ENCODE data around the gene MCRIP1.

DNA sequence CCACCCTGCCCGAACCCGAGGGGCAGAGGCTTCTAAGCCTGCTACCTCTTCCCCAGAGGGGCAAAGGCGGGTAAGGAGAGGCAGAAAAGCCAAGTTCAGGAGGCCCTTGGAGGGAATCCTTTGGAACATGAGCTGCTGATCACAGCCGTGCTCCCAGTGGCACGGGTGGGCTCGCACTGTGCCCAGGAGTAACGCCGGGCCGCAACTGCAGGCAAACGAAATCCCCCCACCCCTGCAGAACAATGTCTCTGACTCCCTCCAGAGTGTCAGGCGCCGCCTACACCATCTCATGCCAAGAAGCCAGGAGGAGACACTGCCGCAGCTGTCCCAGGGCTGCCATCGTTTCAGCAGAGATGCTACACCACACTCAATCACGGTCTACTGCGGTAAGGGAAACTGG, 18.3 kb upstream of the MCRIP1 start:
- TF ChIP-seq BCL11A (IDR thresholded peaks at IDR 0.05; ENCODE audit: low read depth, low read length) (no peak), POLR2A (IDR thresholded peaks at IDR 0.05; ENCODE audit: low read depth, low read length) (peak; percentile 43; the same call in 1 of the 2 replicates), CHD2 (IDR thresholded peaks at IDR 0.05; ENCODE audit: borderline replicate concordance, low read depth, low read length) (no peak), NFIC (IDR thresholded peaks at IDR 0.05; ENCODE audit: low read depth, low read length) (no peak), ZBED1 (IDR thresholded peaks at IDR 0.05; ENCODE audit: borderline replicate concordance) (no peak), ZNF207 (IDR thresholded peaks at IDR 0.05; ENCODE audit: borderline replicate concordance) (no peak), POLR2AphosphoS5 (IDR thresholded peaks at IDR 0.05; ENCODE audit: low read length) (no peak)
- TF ChIP-seq, protein P1, sequence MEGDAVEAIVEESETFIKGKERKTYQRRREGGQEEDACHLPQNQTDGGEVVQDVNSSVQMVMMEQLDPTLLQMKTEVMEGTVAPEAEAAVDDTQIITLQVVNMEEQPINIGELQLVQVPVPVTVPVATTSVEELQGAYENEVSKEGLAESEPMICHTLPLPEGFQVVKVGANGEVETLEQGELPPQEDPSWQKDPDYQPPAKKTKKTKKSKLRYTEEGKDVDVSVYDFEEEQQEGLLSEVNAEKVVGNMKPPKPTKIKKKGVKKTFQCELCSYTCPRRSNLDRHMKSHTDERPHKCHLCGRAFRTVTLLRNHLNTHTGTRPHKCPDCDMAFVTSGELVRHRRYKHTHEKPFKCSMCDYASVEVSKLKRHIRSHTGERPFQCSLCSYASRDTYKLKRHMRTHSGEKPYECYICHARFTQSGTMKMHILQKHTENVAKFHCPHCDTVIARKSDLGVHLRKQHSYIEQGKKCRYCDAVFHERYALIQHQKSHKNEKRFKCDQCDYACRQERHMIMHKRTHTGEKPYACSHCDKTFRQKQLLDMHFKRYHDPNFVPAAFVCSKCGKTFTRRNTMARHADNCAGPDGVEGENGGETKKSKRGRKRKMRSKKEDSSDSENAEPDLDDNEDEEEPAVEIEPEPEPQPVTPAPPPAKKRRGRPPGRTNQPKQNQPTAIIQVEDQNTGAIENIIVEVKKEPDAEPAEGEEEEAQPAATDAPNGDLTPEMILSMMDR (IDR thresholded peaks at IDR 0.05 in 2 of 3, conservative IDR thresholded peaks at IDR 0.05 in 1 of 3; ENCODE audit: control insufficient read depth in 2 of 3, extremely low read depth in 1 of 3, insufficient read depth in 1 of 3, low read depth in 3 of 3, low read length in 3 of 3), result no peak
- TF ChIP-seq, protein P2, sequence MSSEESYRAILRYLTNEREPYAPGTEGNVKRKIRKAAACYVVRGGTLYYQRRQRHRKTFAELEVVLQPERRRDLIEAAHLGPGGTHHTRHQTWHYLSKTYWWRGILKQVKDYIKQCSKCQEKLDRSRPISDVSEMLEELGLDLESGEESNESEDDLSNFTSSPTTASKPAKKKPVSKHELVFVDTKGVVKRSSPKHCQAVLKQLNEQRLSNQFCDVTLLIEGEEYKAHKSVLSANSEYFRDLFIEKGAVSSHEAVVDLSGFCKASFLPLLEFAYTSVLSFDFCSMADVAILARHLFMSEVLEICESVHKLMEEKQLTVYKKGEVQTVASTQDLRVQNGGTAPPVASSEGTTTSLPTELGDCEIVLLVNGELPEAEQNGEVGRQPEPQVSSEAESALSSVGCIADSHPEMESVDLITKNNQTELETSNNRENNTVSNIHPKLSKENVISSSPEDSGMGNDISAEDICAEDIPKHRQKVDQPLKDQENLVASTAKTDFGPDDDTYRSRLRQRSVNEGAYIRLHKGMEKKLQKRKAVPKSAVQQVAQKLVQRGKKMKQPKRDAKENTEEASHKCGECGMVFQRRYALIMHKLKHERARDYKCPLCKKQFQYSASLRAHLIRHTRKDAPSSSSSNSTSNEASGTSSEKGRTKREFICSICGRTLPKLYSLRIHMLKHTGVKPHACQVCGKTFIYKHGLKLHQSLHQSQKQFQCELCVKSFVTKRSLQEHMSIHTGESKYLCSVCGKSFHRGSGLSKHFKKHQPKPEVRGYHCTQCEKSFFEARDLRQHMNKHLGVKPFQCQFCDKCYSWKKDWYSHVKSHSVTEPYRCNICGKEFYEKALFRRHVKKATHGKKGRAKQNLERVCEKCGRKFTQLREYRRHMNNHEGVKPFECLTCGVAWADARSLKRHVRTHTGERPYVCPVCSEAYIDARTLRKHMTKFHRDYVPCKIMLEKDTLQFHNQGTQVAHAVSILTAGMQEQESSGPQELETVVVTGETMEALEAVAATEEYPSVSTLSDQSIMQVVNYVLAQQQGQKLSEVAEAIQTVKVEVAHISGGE (CRISPR knock-in tag; IDR thresholded peaks at IDR 0.05), result no peak
- TF ChIP-seq, protein P3, sequence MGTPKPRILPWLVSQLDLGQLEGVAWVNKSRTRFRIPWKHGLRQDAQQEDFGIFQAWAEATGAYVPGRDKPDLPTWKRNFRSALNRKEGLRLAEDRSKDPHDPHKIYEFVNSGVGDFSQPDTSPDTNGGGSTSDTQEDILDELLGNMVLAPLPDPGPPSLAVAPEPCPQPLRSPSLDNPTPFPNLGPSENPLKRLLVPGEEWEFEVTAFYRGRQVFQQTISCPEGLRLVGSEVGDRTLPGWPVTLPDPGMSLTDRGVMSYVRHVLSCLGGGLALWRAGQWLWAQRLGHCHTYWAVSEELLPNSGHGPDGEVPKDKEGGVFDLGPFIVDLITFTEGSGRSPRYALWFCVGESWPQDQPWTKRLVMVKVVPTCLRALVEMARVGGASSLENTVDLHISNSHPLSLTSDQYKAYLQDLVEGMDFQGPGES (IDR thresholded peaks at IDR 0.05), result no peak
- TF ChIP-seq, protein P4, sequence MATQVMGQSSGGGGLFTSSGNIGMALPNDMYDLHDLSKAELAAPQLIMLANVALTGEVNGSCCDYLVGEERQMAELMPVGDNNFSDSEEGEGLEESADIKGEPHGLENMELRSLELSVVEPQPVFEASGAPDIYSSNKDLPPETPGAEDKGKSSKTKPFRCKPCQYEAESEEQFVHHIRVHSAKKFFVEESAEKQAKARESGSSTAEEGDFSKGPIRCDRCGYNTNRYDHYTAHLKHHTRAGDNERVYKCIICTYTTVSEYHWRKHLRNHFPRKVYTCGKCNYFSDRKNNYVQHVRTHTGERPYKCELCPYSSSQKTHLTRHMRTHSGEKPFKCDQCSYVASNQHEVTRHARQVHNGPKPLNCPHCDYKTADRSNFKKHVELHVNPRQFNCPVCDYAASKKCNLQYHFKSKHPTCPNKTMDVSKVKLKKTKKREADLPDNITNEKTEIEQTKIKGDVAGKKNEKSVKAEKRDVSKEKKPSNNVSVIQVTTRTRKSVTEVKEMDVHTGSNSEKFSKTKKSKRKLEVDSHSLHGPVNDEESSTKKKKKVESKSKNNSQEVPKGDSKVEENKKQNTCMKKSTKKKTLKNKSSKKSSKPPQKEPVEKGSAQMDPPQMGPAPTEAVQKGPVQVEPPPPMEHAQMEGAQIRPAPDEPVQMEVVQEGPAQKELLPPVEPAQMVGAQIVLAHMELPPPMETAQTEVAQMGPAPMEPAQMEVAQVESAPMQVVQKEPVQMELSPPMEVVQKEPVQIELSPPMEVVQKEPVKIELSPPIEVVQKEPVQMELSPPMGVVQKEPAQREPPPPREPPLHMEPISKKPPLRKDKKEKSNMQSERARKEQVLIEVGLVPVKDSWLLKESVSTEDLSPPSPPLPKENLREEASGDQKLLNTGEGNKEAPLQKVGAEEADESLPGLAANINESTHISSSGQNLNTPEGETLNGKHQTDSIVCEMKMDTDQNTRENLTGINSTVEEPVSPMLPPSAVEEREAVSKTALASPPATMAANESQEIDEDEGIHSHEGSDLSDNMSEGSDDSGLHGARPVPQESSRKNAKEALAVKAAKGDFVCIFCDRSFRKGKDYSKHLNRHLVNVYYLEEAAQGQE (IDR thresholded peaks at IDR 0.05; ENCODE audit: low read depth, low read length), result no peak
- TF ChIP-seq, protein P5, sequence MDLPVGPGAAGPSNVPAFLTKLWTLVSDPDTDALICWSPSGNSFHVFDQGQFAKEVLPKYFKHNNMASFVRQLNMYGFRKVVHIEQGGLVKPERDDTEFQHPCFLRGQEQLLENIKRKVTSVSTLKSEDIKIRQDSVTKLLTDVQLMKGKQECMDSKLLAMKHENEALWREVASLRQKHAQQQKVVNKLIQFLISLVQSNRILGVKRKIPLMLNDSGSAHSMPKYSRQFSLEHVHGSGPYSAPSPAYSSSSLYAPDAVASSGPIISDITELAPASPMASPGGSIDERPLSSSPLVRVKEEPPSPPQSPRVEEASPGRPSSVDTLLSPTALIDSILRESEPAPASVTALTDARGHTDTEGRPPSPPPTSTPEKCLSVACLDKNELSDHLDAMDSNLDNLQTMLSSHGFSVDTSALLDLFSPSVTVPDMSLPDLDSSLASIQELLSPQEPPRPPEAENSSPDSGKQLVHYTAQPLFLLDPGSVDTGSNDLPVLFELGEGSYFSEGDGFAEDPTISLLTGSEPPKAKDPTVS (IDR thresholded peaks at IDR 0.05; ENCODE audit: low read depth, low read length), result no peak
